Neural cell (in vitro differentiated cells): ENCODE measurements around the gene DPYD. TPM values are rescaled to one million over a fixed set of nuclear protein-coding genes. Genes with fewer than 3 reads are reported as not detected.

Experiments
- H2AFZ ChIP-seq: fragments of 200-600, 300-800 bp; sonication (generic), shearing (Covaris generic); 2 replicates; pipeline ENCODE4 v1.6.0; 2014; ENCODE audit warnings: low read depth, mild to moderate bottlenecking, antibody characterized with exemption, low read length, moderate library complexity
- H3F3A ChIP-seq: fragments of 200-600 bp; shearing (Covaris generic); 2 replicates; pipeline ENCODE4 v1.6.1; 2016; ENCODE audit warnings: mild to moderate bottlenecking, moderate library complexity, mixed read lengths, antibody characterized with exemption, low read length; ENCODE audit not compliant: insufficient read depth, poor library complexity, severe bottlenecking
- H3K27ac ChIP-seq: fragments of 200-600, 300-800 bp; sonication (generic), shearing (Covaris generic); 2 replicates; pipeline ENCODE4 v1.5.1; 2014; ENCODE audit warnings: mild to moderate bottlenecking, low read length, moderate library complexity
- H3K27me3 ChIP-seq: fragments of 300-800, 200-600 bp; sonication (generic), shearing (Covaris generic); 2 replicates; pipeline ENCODE4 v1.6.0; 2014; ENCODE audit warnings: mild to moderate bottlenecking, low read depth, low read length, moderate library complexity; ENCODE audit not compliant: insufficient read depth
- H3K36me3 ChIP-seq: fragments of 300-800, 200-600 bp; sonication (generic), shearing (Covaris generic); 2 replicates; pipeline ENCODE4 v1.5.1; 2014; ENCODE audit warnings: mild to moderate bottlenecking, antibody characterized with exemption, low read length, moderate library complexity; ENCODE audit not compliant: insufficient read depth
- H3K4me2 ChIP-seq: fragments of 300-800, 200-600 bp; sonication (generic), shearing (Covaris generic); 2 replicates; pipeline ENCODE4 v1.6.0; 2014; ENCODE audit warnings: mild to moderate bottlenecking, low read length
- H3K4me3 ChIP-seq: fragments of 300-800, 200-600 bp; sonication (generic), shearing (Covaris generic); 2 replicates; pipeline ENCODE4 v1.5.1; 2014; ENCODE audit warnings: mild to moderate bottlenecking, low read length, moderate library complexity
- H3K79me2 ChIP-seq: fragments of 200-600 bp; shearing (Covaris generic); replicated peaks from 2 replicates; pipeline ENCODE4 v1.6.0; 2014; ENCODE audit warnings: mild to moderate bottlenecking, low read length, moderate library complexity; ENCODE audit not compliant: insufficient read depth
- H3K9ac ChIP-seq: fragments of 300-800, 200-600 bp; sonication (generic), shearing (Covaris generic); 2 replicates; pipeline ENCODE4 v1.6.1; 2016; ENCODE audit warnings: mild to moderate bottlenecking, low read length, mixed read lengths
- H3K9me2 ChIP-seq: fragments of 200-600 bp; shearing (Covaris generic); 2 replicates; pipeline ENCODE4 v1.6.1; 2016; ENCODE audit warnings: mild to moderate bottlenecking, low read length, mixed read lengths; ENCODE audit not compliant: insufficient read depth
- H3K9me3 ChIP-seq: fragments of 200-600, 300-800 bp; sonication (generic), shearing (Covaris generic); 2 replicates; pipeline ENCODE4 v1.6.1; 2016; ENCODE audit warnings: mild to moderate bottlenecking, mixed run types, low read length, moderate library complexity, mixed read lengths
- H4K20me1 ChIP-seq: fragments of 200-600 bp; shearing (Covaris generic); 2 replicates; pipeline ENCODE4 v1.6.1; 2016; ENCODE audit warnings: mild to moderate bottlenecking, mixed run types; ENCODE audit not compliant: insufficient read depth
- CTCF ChIP-seq: fragments of 450-650 bp; IDR thresholded peaks from 2 replicates; pipeline ENCODE4 v1.5.1; 2014; ENCODE audit warnings: antibody characterized with exemption, mild to moderate bottlenecking, moderate library complexity; ENCODE audit not compliant: poor library complexity, severe bottlenecking
- EP300 ChIP-seq: fragments of 450-650 bp; conservative IDR thresholded peaks from 2 replicates; pipeline ENCODE4 v1.6.1; 2014; ENCODE audit warnings: antibody characterized with exemption, mild to moderate bottlenecking, moderate library complexity; ENCODE audit not compliant: poor library complexity, severe bottlenecking
- EZH2 ChIP-seq: fragments of 200-600, 300-800 bp; shearing (Covaris generic), sonication (generic); IDR thresholded peaks from 2 replicates; pipeline ENCODE4 v1.6.1; 2014; ENCODE audit warnings: antibody characterized with exemption, low read length, borderline replicate concordance, mild to moderate bottlenecking; ENCODE audit not compliant: insufficient read depth, poor library complexity, severe bottlenecking
- MXI1 ChIP-seq: fragments of 450-650 bp; conservative IDR thresholded peaks from 2 replicates; pipeline ENCODE4 v1.6.1; 2014; ENCODE audit warnings: antibody characterized with exemption, mild to moderate bottlenecking; ENCODE audit not compliant: poor library complexity, severe bottlenecking
- POLR2AphosphoS5 ChIP-seq: IDR thresholded peaks from 2 replicates; pipeline ENCODE4 v1.6.1; 2012
- RAD21 ChIP-seq: fragments of 450-650 bp; conservative IDR thresholded peaks from 2 replicates; pipeline ENCODE4 v1.6.1; 2014; ENCODE audit warnings: antibody characterized with exemption, mild to moderate bottlenecking, moderate library complexity
- REST ChIP-seq: IDR thresholded peaks from 2 replicates; pipeline ENCODE4 v1.6.1; 2012; ENCODE audit warnings: borderline replicate concordance
- SMC3 ChIP-seq: fragments of 450-650 bp; conservative IDR thresholded peaks from 2 replicates; pipeline ENCODE4 v1.6.1; 2014; ENCODE audit warnings: antibody characterized with exemption, mild to moderate bottlenecking, moderate library complexity; ENCODE audit not compliant: poor library complexity
- TAF1 ChIP-seq: IDR thresholded peaks from 2 replicates; pipeline ENCODE4 v1.6.1; 2012; ENCODE audit warnings: low read depth
- polyA plus RNA-seq: library from polyadenylated mRNA; depleted of rRNA; stranded (reverse); fragments of >200 nt; gene quantifications from 2 replicates; pipeline ENCODE4 v1.2.3, GENCODE V29; 2014

Gene DPYD
- polyA plus RNA-seq, 1 donor from 2014 or later = 6.7 TPM

GRCh38 chr1:97090725-97091124 is 830.1 kb downstream of the DPYD start:
- no peaks in the 10 kb centered on the region for H3K27me3 ChIP-seq
- no peak overlapping the region for H2AFZ ChIP-seq
- H3K79me2 ChIP-seq = no peaks in the 10 kb centered on the region
- TF ChIP-seq CTCF = no peak
- no peak for TF ChIP-seq TAF1
- TF ChIP-seq POLR2AphosphoS5 = no peak
- TF ChIP-seq EP300 = no peak
- no peak for TF ChIP-seq REST
- TF ChIP-seq SMC3 = no peak
- TF ChIP-seq MXI1 = no peak
- no peak for TF ChIP-seq RAD21
- TF ChIP-seq EZH2 = no peak
- H3F3A ChIP-seq = no peaks in the 10 kb centered on the region
- H3K9me3 ChIP-seq = no peaks in the 10 kb centered on the region
- no peak overlapping the region for H3K27ac ChIP-seq
- H3K36me3 ChIP-seq = no peaks in the 10 kb centered on the region
- H3K4me3 ChIP-seq = no peak overlapping the region
- H3K9ac ChIP-seq = no peak overlapping the region
- no peaks in the 10 kb centered on the region for H4K20me1 ChIP-seq
- no peaks in the 10 kb centered on the region for H3K9me2 ChIP-seq
- no peak overlapping the region for H3K4me2 ChIP-seq

GRCh38 chr1:97089173-97089572 is 831.7 kb downstream of the DPYD start:
- Histone ChIP-seq H3K36me3 (no peaks in the 10 kb centered on the region), H3K79me2 (no peaks in the 10 kb centered on the region), H3K9me2 (no peaks in the 10 kb centered on the region), H3K27me3 (no peaks in the 10 kb centered on the region), H3K4me3 (no peak overlapping the region), H3K4me2 (no peak overlapping the region), H4K20me1 (no peaks in the 10 kb centered on the region), H3F3A (no peaks in the 10 kb centered on the region), H3K27ac (no peak overlapping the region), H3K9me3 (no peaks in the 10 kb centered on the region), H2AFZ (no peak overlapping the region), H3K9ac (no peak overlapping the region)
- TF ChIP-seq RAD21 (no peak), REST (no peak), CTCF (no peak), MXI1 (no peak), EZH2 (no peak), POLR2AphosphoS5 (no peak), TAF1 (no peak), SMC3 (no peak)
